Thyroid gland (tissue), 4 donors: Measurements from ENCODE around the gene NFIX.

Source experiments
- POLR2A ChIP-seq, 2 donors: fragments of 450-650 bp; IDR thresholded peaks; one replicate each; pipeline ENCODE4 v1.6.1; 2017; ENCODE audit warnings: antibody characterized with exemption in 2 of 2, mild to moderate bottlenecking in 2 of 2, moderate library complexity in 1 of 2
- TF ChIP-seq, protein P1 (sequence below), 6 experiments: fragments of 200-600 bp in 3 of 6; fragments of 450-650 bp in 3 of 6; sonication (generic) in 3 of 6; IDR thresholded peaks; one replicate each; pipeline ENCODE4 v1.5.1; 2016 to 2019; ENCODE audit warnings: antibody characterized with exemption in 6 of 6, mild to moderate bottlenecking in 2 of 6, inconsistent platforms in 1 of 6, moderate library complexity in 1 of 6

DNA sequence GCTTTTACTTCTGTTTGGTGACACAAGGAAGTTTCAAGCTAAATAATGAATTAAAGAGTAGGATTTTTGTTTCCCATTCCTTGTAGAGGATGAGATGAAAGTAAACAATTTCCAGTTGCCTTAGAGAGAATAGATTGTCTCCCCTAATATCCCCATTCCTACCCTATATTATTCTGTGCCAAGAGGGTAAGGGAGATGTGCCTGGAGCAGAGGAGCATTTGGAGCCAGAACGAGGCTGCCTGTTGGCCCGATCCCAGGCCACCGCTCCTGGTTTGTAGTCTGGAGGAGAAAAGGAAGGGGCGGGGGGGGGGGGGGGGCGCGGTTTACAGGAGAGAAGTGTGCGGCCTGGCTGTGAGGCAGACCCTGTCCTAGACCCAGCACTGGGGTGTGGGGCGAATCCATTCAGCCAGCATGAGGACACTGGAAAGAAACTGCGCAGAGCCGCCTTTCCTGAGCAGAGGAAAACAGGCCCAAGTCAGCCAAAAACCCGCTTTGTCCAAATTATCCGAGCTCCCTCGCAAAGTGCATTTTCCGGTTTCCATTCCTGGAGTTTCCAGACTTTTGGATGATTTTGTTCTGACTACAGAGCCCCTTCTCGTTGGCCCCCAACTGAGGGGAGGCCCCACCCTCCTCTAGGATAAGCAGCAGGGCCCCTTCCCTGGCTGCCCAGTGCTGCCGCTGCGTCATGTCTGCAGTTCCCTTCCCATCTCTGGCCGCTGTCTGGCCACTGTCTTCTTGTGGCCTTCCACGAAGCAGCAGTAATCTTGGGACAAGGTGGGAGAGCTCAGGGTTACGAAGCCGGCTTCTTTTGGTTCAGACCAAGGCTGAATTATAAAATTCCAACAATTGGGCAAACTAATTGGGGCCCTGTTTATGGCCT lies 23.0 kb downstream of the NFIX start:
- TF ChIP-seq, protein P1, sequence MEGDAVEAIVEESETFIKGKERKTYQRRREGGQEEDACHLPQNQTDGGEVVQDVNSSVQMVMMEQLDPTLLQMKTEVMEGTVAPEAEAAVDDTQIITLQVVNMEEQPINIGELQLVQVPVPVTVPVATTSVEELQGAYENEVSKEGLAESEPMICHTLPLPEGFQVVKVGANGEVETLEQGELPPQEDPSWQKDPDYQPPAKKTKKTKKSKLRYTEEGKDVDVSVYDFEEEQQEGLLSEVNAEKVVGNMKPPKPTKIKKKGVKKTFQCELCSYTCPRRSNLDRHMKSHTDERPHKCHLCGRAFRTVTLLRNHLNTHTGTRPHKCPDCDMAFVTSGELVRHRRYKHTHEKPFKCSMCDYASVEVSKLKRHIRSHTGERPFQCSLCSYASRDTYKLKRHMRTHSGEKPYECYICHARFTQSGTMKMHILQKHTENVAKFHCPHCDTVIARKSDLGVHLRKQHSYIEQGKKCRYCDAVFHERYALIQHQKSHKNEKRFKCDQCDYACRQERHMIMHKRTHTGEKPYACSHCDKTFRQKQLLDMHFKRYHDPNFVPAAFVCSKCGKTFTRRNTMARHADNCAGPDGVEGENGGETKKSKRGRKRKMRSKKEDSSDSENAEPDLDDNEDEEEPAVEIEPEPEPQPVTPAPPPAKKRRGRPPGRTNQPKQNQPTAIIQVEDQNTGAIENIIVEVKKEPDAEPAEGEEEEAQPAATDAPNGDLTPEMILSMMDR (IDR thresholded peaks at IDR 0.05), result no peak
- TF ChIP-seq POLR2A (IDR thresholded peaks at IDR 0.05), result no peak
